Transverse colon (tissue), 4 donors: Measurements from ENCODE around the gene CADPS. TPM values are rescaled to one million over a fixed set of nuclear protein-coding genes. Genes with fewer than 3 reads are reported as not detected.

Experiments used
- DNase-seq: peaks from one replicate; pipeline ENCODE4 v3.0.0-alpha.2; 2019
- H3K27ac ChIP-seq, 4 donors: fragments of 200-600 bp; sonication (generic); 2 replicates each; pipeline ENCODE4 v1.5.1; 2016 to 2018; ENCODE audit warnings: inconsistent platforms in 4 of 4
- H3K27me3 ChIP-seq: fragments of 200-600 bp; sonication (generic); 2 replicates; pipeline ENCODE4 v1.5.1; 2017; ENCODE audit warnings: inconsistent platforms
- H3K36me3 ChIP-seq, 4 donors: fragments of 200-600 bp; sonication (generic); 2 replicates each; pipeline ENCODE4 v1.5.1; 2017 to 2019; ENCODE audit warnings: inconsistent platforms in 4 of 4
- H3K4me1 ChIP-seq, 4 donors: fragments of 200-600 bp; sonication (generic); 2 replicates each; pipeline ENCODE4 v1.5.1; 2017 to 2020; ENCODE audit warnings: inconsistent platforms in 4 of 4
- H3K4me3 ChIP-seq, 4 donors: fragments of 200-600 bp; sonication (generic); 1 replicate in 1 of 4; 2 replicates in 3 of 4; pipeline versions ENCODE4 v1.5.1 to v1.6.1; 2017 to 2019; ENCODE audit warnings: inconsistent platforms in 4 of 4
- H3K9me3 ChIP-seq, 2 donors: fragments of 200-600 bp; sonication (generic); 2 replicates each; pipeline ENCODE4 v1.5.1; 2017 to 2019; ENCODE audit warnings: inconsistent platforms in 2 of 2
- EP300 ChIP-seq: sonication (generic); formaldehyde crosslinking; IDR thresholded peaks from one replicate; pipeline ENCODE4 v1.6.1; 2017; ENCODE audit warnings: antibody characterized with exemption, low read depth
- POLR2A ChIP-seq: fragments of 450-650 bp; IDR thresholded peaks from one replicate; pipeline ENCODE4 v1.6.1; 2016; ENCODE audit warnings: antibody characterized with exemption, mild to moderate bottlenecking, moderate library complexity
- POLR2AphosphoS5 ChIP-seq, 3 donors: sonication (generic); formaldehyde crosslinking; IDR thresholded peaks; one replicate each; pipeline ENCODE4 v1.6.1; 2016; ENCODE audit warnings: antibody characterized with exemption in 3 of 3
- WGBS, 2 donors: methylation state at CpG; one replicate each; pipeline ENCODE4 v1.1.5; 2018; ENCODE audit warnings: low coverage in 1 of 2; 5-methylcytosine and 5-hydroxymethylcytosine counted together
- in situ Hi-C, 4 donors: fragments of 200-750 bp; cut with MboI; loops; one replicate each; pipeline versions ENCODE4 v1.15.0 to v1.15.1; 2017; ENCODE audit warnings: low sequenced_read_pairs in 3 of 4, low pct_ligation_motif_present in 1 of 4, low pct_unique_long_range_greater_than_20kb in 1 of 4
- intact Hi-C: fragments of 100-400 bp; cut with DNase I; formaldehyde crosslinking; loops from one replicate; pipeline ENCODE4 v1.15.1; 2023; ENCODE audit warnings: low total_unique reads
- total RNA-seq, 4 donors: library from RNA; depleted of rRNA; stranded (reverse); fragments of >200 nt; gene quantifications; one replicate each; pipeline ENCODE4 v1.1.0, GENCODE V29; 2016
- TF ChIP-seq, protein P1 (sequence below), 5 experiments: fragments of 200-600 bp in 3 of 5; fragments of 450-650 bp in 2 of 5; sonication (generic) in 3 of 5; IDR thresholded peaks; 1 replicate in 2 of 5; 2 replicates in 3 of 5; pipeline ENCODE4 v1.5.1; 2016 to 2017; ENCODE audit warnings: antibody characterized with exemption in 5 of 5, inconsistent platforms in 3 of 5, mild to moderate bottlenecking in 2 of 5, moderate library complexity in 1 of 5

The CADPS gene
- total RNA-seq, 4 donors from 2014 or later: 1.9 to 22.7 (median 8.9) TPM

DNA sequence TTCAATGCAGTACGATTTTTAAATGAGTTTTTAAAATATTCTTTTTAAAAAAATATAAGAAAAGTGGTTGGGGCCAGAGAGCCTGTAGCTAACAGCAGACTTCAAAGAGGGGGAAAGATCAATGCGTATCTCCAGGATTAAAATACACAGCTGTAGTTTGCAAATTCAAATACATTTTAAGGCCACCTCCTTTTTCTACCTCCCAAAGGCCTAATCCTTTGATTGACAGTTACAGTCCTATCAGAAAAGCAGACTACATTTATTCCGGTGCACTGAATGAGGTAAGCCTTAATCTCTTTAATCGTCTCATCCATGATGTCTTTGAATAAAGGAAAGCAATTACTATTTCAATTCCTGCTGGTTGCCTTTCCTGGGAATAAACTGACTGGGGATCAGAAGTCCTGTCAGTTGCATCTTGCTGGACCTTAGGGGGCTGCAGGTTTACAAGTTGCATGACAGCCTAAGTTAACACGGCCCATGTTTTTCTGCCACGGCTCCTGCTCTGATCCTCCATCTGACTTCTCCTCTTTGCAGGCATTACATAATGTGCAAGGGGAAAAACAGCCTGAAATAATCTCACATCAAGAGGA is 51.7 kb downstream of the CADPS start:
- Histone ChIP-seq H3K27me3 (no peaks in the 10 kb centered on the region), H3K36me3 (no peaks in the 10 kb centered on the region), H3K9me3 (no peaks in the 10 kb centered on the region), H3K4me3 (no peak overlapping the region), H3K27ac (no peak overlapping the region), H3K4me1 (no peaks in the 10 kb centered on the region)
- WGBS, 2 donors: 64 to 71% methylated on average over 5 to 6 of the region's 6 CpGs
- no peak for DNase-seq
- in situ Hi-C loops (no loop called here), intact Hi-C loops (no loop called here)
- TF ChIP-seq, protein P1, sequence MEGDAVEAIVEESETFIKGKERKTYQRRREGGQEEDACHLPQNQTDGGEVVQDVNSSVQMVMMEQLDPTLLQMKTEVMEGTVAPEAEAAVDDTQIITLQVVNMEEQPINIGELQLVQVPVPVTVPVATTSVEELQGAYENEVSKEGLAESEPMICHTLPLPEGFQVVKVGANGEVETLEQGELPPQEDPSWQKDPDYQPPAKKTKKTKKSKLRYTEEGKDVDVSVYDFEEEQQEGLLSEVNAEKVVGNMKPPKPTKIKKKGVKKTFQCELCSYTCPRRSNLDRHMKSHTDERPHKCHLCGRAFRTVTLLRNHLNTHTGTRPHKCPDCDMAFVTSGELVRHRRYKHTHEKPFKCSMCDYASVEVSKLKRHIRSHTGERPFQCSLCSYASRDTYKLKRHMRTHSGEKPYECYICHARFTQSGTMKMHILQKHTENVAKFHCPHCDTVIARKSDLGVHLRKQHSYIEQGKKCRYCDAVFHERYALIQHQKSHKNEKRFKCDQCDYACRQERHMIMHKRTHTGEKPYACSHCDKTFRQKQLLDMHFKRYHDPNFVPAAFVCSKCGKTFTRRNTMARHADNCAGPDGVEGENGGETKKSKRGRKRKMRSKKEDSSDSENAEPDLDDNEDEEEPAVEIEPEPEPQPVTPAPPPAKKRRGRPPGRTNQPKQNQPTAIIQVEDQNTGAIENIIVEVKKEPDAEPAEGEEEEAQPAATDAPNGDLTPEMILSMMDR (IDR thresholded peaks at IDR 0.05): no peak
- TF ChIP-seq POLR2A: no peak
- TF ChIP-seq POLR2AphosphoS5 (IDR thresholded peaks at IDR 0.05): no peak
- no peak for TF ChIP-seq EP300

DNA sequence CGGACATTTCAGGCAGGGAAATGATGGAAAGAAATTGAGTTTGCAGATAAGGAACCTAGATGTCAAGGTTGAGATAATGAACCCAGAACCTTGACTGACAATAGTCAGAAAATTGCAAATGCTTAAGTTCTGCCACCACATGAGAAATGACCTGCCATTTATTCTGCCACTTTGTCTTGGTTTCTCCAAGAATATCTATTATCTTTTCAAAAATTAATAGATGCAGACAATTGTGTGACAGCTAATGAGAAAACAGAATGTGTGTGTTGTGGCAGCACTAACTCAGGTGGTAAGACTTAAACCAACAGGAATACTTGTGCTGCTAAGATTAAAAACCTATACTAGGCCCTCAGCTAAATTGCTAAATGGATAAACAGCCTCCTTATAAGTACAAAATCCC is 52.3 kb downstream of the CADPS start:
- in situ Hi-C loops: no loop called here
- WGBS, 2 donors: 75 to 90% methylated on average over 1 of the region's 1 CpG

DNA sequence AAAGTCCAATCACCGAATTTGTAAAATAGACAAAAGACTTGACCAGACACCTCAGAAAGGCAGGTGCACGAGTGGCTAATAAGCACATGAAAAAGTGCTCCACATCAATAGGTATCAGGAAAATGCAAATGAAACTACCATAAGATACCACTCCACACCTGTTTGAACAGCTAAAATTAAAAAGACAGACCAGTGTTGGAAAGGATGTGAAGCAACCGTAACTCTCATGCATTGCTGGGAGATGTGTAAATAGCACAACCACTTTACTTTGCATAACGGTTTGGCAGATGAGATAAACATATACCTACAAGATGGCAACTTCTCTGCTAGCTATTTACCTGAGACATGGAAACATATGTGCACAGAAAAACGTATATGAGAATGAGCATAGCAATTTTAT is 56.9 kb downstream of the CADPS start:
- Histone ChIP-seq H3K4me3 (no peak overlapping the region), H3K36me3 (no peaks in the 10 kb centered on the region), H3K4me1 (no peaks in the 10 kb centered on the region), H3K27ac (no peak overlapping the region), H3K9me3 (no peaks in the 10 kb centered on the region), H3K27me3 (no peaks in the 10 kb centered on the region)
- intact Hi-C loops: no loop called here
- in situ Hi-C loops: no loop called here
- no peak for TF ChIP-seq EP300
- TF ChIP-seq, protein P1 (IDR thresholded peaks at IDR 0.05): no peak
- no peak for TF ChIP-seq POLR2AphosphoS5 (IDR thresholded peaks at IDR 0.05)
- no peak for TF ChIP-seq POLR2A
- WGBS, 2 donors: 72 to 74% methylated on average over 2 to 5 of the region's 5 CpGs
- DNase-seq: no peak

More for the DNA sequence above, 52.3 kb downstream of the CADPS start:
- Histone ChIP-seq H3K9me3 (no peaks in the 10 kb centered on the region), H3K27ac (no peak overlapping the region), H3K4me3 (no peak overlapping the region), H3K4me1 (no peaks in the 10 kb centered on the region), H3K27me3 (no peaks in the 10 kb centered on the region), H3K36me3 (no peaks in the 10 kb centered on the region)
- DNase-seq: no peak
- TF ChIP-seq POLR2A (no peak), POLR2AphosphoS5 (IDR thresholded peaks at IDR 0.05) (no peak), EP300 (no peak)
- TF ChIP-seq, protein P1 (IDR thresholded peaks at IDR 0.05): no peak
- intact Hi-C loops: no loop called here

DNA sequence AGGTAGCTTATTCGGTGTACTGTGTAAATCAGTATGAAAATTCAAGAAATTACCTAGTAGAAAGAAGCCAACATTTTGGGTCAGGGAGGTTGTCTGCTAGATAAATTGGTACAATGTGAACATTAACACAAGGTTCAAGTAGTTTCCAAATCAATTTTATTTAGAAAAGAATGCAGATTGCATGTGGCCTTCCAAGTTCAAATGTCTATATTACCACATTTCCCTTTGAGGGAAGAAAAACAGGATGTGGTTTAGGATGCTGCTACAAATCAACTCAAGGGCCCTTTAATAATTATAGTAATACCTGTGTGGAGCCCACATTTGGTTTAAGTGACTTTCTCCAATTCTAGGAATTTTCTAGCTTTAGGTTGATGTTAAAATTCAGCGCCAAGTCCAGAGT is 57.5 kb downstream of the CADPS start:
- in situ Hi-C loops: no loop called here
- Histone ChIP-seq H3K36me3 (no peaks in the 10 kb centered on the region), H3K4me3 (no peak overlapping the region), H3K27me3 (no peaks in the 10 kb centered on the region), H3K9me3 (no peaks in the 10 kb centered on the region), H3K4me1 (no peaks in the 10 kb centered on the region), H3K27ac (no peak overlapping the region)
- no peak for TF ChIP-seq EP300
- no peak for TF ChIP-seq POLR2A
- TF ChIP-seq, protein P1 (IDR thresholded peaks at IDR 0.05): no peak
- TF ChIP-seq POLR2AphosphoS5 (IDR thresholded peaks at IDR 0.05): no peak
- DNase-seq: no peak
- 70 to 76% methylated on average over 2 of the region's 2 CpGs for WGBS, 2 donors
- intact Hi-C loops: no loop called here
